Measurements from ENCODE around the gene UBL7. TPM values are rescaled to one million over a fixed set of nuclear protein-coding genes. Genes with fewer than 3 reads are reported as not detected.
A peak's percentile ranks its signal among the peaks of the same experiment; 100 is the strongest.

The UBL7 gene
- total and polyA plus RNA-seq, 2 experiments from 2014 or later: 39.2 to 60.2 TPM

DNA sequence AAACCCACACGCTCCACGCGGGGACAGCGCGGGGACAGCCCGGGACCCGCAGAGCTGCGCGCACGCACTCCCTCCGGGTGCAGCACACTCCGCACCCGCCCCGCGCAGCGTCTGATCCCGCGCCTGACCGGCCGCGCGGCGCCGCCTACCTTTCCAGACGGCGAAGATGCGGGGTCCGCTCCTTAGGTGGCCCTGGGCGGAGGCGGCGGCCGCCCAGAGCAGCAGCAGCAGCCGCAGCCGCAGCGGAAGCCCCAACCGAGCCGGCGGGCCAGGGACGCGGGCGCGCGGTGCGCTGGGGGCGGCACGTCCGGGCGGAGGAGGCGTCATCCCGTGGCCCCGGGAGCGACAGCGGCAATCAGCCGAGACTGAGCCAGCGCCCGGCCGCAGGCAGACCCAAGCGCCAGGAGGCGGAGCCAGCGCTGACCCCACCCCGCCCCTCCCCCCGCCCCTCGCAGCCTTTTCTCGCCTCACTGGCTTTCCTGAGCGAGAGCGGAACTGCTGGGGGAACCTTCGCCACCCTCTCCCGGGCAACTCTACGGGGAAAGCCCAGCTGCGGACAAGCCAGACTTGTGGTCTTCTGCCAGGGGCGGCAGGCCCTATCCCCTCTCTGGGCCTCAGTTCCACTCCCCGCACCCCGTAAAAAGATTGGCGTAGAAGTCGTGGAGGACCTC is 27.2 kb downstream of the UBL7 start, which contains the start of gene SEMA7A:
TSS of gene SEMA7A (minus strand) at position 367 of the 671 bp plus-strand sequence. CDS start at position 327, 40 bp downstream.
- Histone ChIP-seq H3K27ac (peak within 1 kb of the TSS; percentile 80), H2AFZ (peak within 1 kb of the TSS; percentile 92), H3K27me3 (peaks cover 21% of the 10 kb centered on the region), H3K9me2 (replicated peaks; ENCODE audit: insufficient read depth) (no peaks in the 10 kb centered on the region), H3K4me1 (ENCODE audit: insufficient read depth) (peaks cover 13% of the 10 kb centered on the region), H3K9me3 (ENCODE audit: low read depth) (no peaks in the 10 kb centered on the region), H3K4me2 (peak within 1 kb of the TSS; percentile 99), H4K20me1 (ENCODE audit: insufficient read depth, poor library complexity, severe bottlenecking) (no peaks in the 10 kb centered on the region), H3K4me3 (peak within 1 kb of the TSS; percentile 87), H3K36me3 (replicated peaks; ENCODE audit: insufficient read depth, low read depth) (no peaks in the 10 kb centered on the region), H3K79me2 (peaks cover 5% of the 10 kb centered on the region)
- 4% methylated on average over 46 of the region's 75 CpGs for WGBS (ENCODE audit: low lambda C conversion rate, missing lambda C conversion rate)
- DNase-seq (ENCODE audit: low spot score): peak; percentile 91
- TF ChIP-seq, protein P1, sequence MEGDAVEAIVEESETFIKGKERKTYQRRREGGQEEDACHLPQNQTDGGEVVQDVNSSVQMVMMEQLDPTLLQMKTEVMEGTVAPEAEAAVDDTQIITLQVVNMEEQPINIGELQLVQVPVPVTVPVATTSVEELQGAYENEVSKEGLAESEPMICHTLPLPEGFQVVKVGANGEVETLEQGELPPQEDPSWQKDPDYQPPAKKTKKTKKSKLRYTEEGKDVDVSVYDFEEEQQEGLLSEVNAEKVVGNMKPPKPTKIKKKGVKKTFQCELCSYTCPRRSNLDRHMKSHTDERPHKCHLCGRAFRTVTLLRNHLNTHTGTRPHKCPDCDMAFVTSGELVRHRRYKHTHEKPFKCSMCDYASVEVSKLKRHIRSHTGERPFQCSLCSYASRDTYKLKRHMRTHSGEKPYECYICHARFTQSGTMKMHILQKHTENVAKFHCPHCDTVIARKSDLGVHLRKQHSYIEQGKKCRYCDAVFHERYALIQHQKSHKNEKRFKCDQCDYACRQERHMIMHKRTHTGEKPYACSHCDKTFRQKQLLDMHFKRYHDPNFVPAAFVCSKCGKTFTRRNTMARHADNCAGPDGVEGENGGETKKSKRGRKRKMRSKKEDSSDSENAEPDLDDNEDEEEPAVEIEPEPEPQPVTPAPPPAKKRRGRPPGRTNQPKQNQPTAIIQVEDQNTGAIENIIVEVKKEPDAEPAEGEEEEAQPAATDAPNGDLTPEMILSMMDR (IDR thresholded peaks at IDR 0.05; ENCODE audit: poor library complexity): no peak
- TF ChIP-seq EZH2 (IDR thresholded peaks at IDR 0.05; ENCODE audit: borderline replicate concordance): no peak
- no peak for TF ChIP-seq EZH2phosphoT487 (IDR thresholded peaks at IDR 0.05; ENCODE audit: low read depth, severe bottlenecking, unreplicated experiment)

DNA sequence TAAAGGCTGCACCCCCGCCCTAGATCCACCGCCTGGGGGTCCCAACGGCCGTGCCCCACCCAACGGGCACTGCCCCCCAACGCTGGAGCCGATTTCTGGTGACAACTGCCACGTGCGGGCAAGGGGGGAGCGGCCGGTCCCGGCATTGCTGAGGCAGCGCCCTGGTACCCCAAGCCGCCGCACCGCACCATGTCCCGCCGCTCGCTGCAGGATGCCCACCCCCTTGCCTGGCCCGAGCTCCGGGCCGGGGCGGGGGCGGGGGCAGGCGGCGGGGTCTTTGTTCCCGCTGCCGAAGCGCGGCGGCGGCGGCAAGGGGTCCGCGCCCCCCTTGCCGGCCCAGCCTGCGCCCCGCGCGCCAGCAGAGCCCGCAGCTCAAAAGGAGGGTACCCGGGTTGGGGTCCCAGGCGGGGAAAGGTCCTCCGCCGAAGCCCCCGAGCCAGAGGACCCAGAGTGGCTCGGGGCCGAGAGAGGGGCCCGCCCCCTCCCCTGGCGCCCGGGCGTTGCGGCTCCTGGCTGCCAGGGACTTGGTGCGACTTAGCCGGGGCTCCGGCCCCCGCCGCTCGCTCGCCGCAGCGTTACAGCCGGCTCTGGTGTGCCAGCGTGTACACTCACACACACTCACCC is 27.9 kb downstream of the UBL7 start:
- H3K9me2 ChIP-seq (replicated peaks; ENCODE audit: insufficient read depth): no peaks in the 10 kb centered on the region
- peak overlapping the region; percentile 87 for H3K4me3 ChIP-seq
- no peak for DNase-seq (ENCODE audit: low spot score)
- peaks cover 5% of the 10 kb centered on the region for H3K79me2 ChIP-seq
- H3K27me3 ChIP-seq: peaks cover 21% of the 10 kb centered on the region
- peak overlapping the region; percentile 89 for H2AFZ ChIP-seq
- no peak overlapping the region for H3K27ac ChIP-seq
- H3K36me3 ChIP-seq (replicated peaks; ENCODE audit: insufficient read depth, low read depth): no peaks in the 10 kb centered on the region
- no peaks in the 10 kb centered on the region for H4K20me1 ChIP-seq (ENCODE audit: insufficient read depth, poor library complexity, severe bottlenecking)
- H3K9me3 ChIP-seq (ENCODE audit: low read depth): no peaks in the 10 kb centered on the region
- peak; percentile 60 for TF ChIP-seq EZH2 (IDR thresholded peaks at IDR 0.05; ENCODE audit: borderline replicate concordance)
- TF ChIP-seq, protein P1 (IDR thresholded peaks at IDR 0.05; ENCODE audit: poor library complexity): no peak
- WGBS (ENCODE audit: low lambda C conversion rate, missing lambda C conversion rate): 1% methylated on average over 28 of the region's 64 CpGs
- peak overlapping the region; percentile 99 for H3K4me2 ChIP-seq
- H3K4me1 ChIP-seq (ENCODE audit: insufficient read depth): peaks cover 13% of the 10 kb centered on the region

DNA sequence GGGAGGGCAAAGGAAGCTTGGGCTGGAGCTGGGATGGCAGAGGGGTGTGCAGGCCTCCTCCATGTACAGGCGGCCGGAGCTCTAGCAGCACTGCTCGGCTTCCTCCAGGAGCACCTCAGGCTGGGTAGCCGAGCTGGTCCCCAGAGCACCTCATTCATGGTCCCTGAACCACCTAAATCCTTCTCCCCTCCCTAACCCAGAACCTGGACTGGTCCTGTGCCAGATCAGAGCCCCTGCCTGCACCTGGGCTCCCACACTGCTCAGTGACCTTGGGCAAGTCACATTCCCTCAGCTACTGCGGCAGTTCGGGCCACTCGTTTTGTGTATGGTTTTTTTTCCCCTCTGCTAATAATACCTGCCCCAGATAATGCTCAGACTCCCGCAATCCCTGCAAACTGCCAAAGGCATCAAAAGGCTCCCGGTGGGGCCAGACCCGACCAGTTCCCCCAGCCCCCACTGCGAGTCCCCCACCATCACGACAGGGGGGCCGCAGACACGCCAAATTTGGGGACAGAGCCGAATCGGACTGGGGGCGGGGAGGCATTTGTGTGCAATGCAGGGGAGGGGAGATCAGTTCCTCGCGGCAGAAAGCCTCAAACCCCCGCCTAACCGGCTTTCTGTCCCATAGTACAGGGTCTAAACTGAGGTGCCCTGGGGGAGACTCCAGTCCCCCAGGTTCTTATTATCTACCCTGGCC is 28.5 kb downstream of the UBL7 start:
- H3K4me2 ChIP-seq: peak overlapping the region; percentile 99
- no peaks in the 10 kb centered on the region for H4K20me1 ChIP-seq (ENCODE audit: insufficient read depth, poor library complexity, severe bottlenecking)
- DNase-seq (ENCODE audit: low spot score): no peak
- H3K9me3 ChIP-seq (ENCODE audit: low read depth): no peaks in the 10 kb centered on the region
- no peaks in the 10 kb centered on the region for H3K9me2 ChIP-seq (replicated peaks; ENCODE audit: insufficient read depth)
- 33% methylated on average over 15 of the region's 21 CpGs for WGBS (ENCODE audit: low lambda C conversion rate, missing lambda C conversion rate)
- no peak overlapping the region for H2AFZ ChIP-seq
- H3K36me3 ChIP-seq (replicated peaks; ENCODE audit: insufficient read depth, low read depth): no peaks in the 10 kb centered on the region
- H3K4me3 ChIP-seq: peak overlapping the region; percentile 87
- TF ChIP-seq EZH2phosphoT487 (IDR thresholded peaks at IDR 0.05; ENCODE audit: low read depth, severe bottlenecking, unreplicated experiment): peak; percentile 29
- no peak for TF ChIP-seq EZH2 (IDR thresholded peaks at IDR 0.05; ENCODE audit: borderline replicate concordance)
- peaks cover 21% of the 10 kb centered on the region for H3K27me3 ChIP-seq
- peaks cover 13% of the 10 kb centered on the region for H3K4me1 ChIP-seq (ENCODE audit: insufficient read depth)
- peaks cover 5% of the 10 kb centered on the region for H3K79me2 ChIP-seq
- H3K27ac ChIP-seq: no peak overlapping the region
